Activated T-cell treated with anti-CD3 and anti-CD28 coated beads, Interleukin-2, amount 50 U/mL, for 72 hours (primary cell): Measurements from ENCODE around the gene ACACB. TPM values are rescaled to one million over a fixed set of nuclear protein-coding genes. Genes with fewer than 3 reads are reported as not detected.
A peak's percentile ranks its signal among the peaks of the same experiment; 100 is the strongest.

Experiments used
- ATAC-seq, 2 donors: fragments of 150-1000 bp; cut with Tn5 transposase; replicated peaks in 1 of 2; 2 replicates each; pipeline ENCODE4 v1.10.0; 2021; ENCODE audit warnings: moderate library complexity in 2 of 2, mild to moderate bottlenecking in 1 of 2
- DNase-seq, 2 donors: peaks; one replicate each; pipeline ENCODE4 v3.0.0; 2021 to 2022; ENCODE audit warnings: mixed read lengths in 1 of 2
- H3K27ac Mint-ChIP-seq: one replicate; pipeline ENCODE4 v1.8.0; 2022; ENCODE audit warnings: mild to moderate bottlenecking, moderate library complexity, mixed read lengths
- H3K27me3 Mint-ChIP-seq: one replicate; pipeline ENCODE4 v1.8.0; 2022; ENCODE audit warnings: low read depth, mixed read lengths
- H3K36me3 Mint-ChIP-seq, 2 donors: one replicate each; pipeline ENCODE4 v1.8.0; 2022; ENCODE audit warnings: mixed read lengths in 2 of 2, mild to moderate bottlenecking in 1 of 2; ENCODE audit not compliant: insufficient read depth in 2 of 2
- H3K4me1 Mint-ChIP-seq: one replicate; pipeline ENCODE4 v1.8.0; 2022; ENCODE audit warnings: low read depth, mixed read lengths
- H3K4me3 Mint-ChIP-seq, 2 donors: one replicate each; pipeline ENCODE4 v1.8.0; 2022; ENCODE audit warnings: mild to moderate bottlenecking in 2 of 2, mixed read lengths in 2 of 2, moderate library complexity in 2 of 2
- H3K9me3 Mint-ChIP-seq, 2 donors: one replicate each; pipeline ENCODE4 v1.8.0; 2022; ENCODE audit warnings: mixed read lengths in 2 of 2
- total RNA-seq, 2 donors: library from RNA; stranded (reverse); gene quantifications; one replicate each; pipeline ENCODE4 v1.2.3, GENCODE V29; 2022

The ACACB gene
- total RNA-seq, 2 donors from 2014 or later: 10.2 to 12.2 TPM

- Mint-ChIP-seq H3K27ac (peak within 1 kb of the TSS; percentile 73), H3K27me3 (no peaks in the 10 kb centered on the region), H3K4me3 (peak within 1 kb of the TSS; percentile 92 to 96), H3K4me1 (peaks cover 43% of the 10 kb centered on the region), H3K36me3 (peaks cover 3 to 14% of the 10 kb centered on the region in 2 donors), H3K9me3 (no peaks in the 10 kb centered on the region)
- peak; percentile 96 to 97 for DNase-seq
- ATAC-seq: peak; percentile 89 to 90
Measured at GRCh38 chr12:109097435-109098182, 18.8 kb upstream of the ACACB start, which contains the start of gene UNG. TSS of gene UNG (plus strand) at chr12:109097597. CDS start at chr12:109097680, 83 bp downstream.

- Mint-ChIP-seq H3K27me3 (no peaks in the 10 kb centered on the region), H3K9me3 (no peaks in the 10 kb centered on the region), H3K27ac (peak overlapping the region; percentile 73), H3K4me3 (peak overlapping the region; percentile 92 to 96), H3K4me1 (peaks cover 37% of the 10 kb centered on the region), H3K36me3 (peaks cover 3 to 17% of the 10 kb centered on the region in 2 donors)
- DNase-seq (no peak), ATAC-seq (peak; percentile 24 to 37)
Measured at GRCh38 chr12:109098183-109098604, 18.2 kb upstream of the ACACB start.

GRCh38 chr12:109098651-109099050 lies 17.7 kb upstream of the ACACB start:
- Mint-ChIP-seq H3K27ac (peak overlapping the region; percentile 89), H3K36me3 (peaks cover 3 to 19% of the 10 kb centered on the region in 2 donors), H3K27me3 (no peaks in the 10 kb centered on the region), H3K4me3 (peak overlapping the region; percentile 92 to 96), H3K9me3 (no peaks in the 10 kb centered on the region), H3K4me1 (peaks cover 32% of the 10 kb centered on the region)
- DNase-seq (no peak), ATAC-seq (no peak)

- Mint-ChIP-seq H3K4me3 (peak overlapping the region; percentile 92 to 96), H3K4me1 (peaks cover 24% of the 10 kb centered on the region), H3K27ac (peak overlapping the region; percentile 89), H3K36me3 (peaks cover 3 to 21% of the 10 kb centered on the region in 2 donors), H3K27me3 (no peaks in the 10 kb centered on the region), H3K9me3 (no peaks in the 10 kb centered on the region)
- no peak for DNase-seq
- no peak for ATAC-seq
Measured at GRCh38 chr12:109099431-109100020, 16.9 kb upstream of the ACACB start.

- Mint-ChIP-seq H3K4me1 (peaks cover 23% of the 10 kb centered on the region), H3K27ac (no peak overlapping the region), H3K4me3 (no peak overlapping the region), H3K9me3 (no peaks in the 10 kb centered on the region), H3K27me3 (no peaks in the 10 kb centered on the region), H3K36me3 (peaks cover 7 to 27% of the 10 kb centered on the region in 2 donors)
- ATAC-seq (no peak), DNase-seq (no peak)
Measured at GRCh38 chr12:109100741-109101140, 15.6 kb upstream of the ACACB start.

GRCh38 chr12:109102491-109102890 lies 13.9 kb upstream of the ACACB start:
- ATAC-seq (no peak), DNase-seq (no peak)
- Mint-ChIP-seq H3K4me3 (no peak overlapping the region), H3K4me1 (peaks cover 23% of the 10 kb centered on the region), H3K27ac (no peak overlapping the region), H3K36me3 (peaks cover 8 to 36% of the 10 kb centered on the region in 2 donors), H3K27me3 (no peaks in the 10 kb centered on the region), H3K9me3 (no peaks in the 10 kb centered on the region)

- ATAC-seq (no peak), DNase-seq (no peak)
- Mint-ChIP-seq H3K4me3 (no peak overlapping the region), H3K36me3 (peaks cover 7 to 33% of the 10 kb centered on the region in 2 donors), H3K9me3 (no peaks in the 10 kb centered on the region), H3K27ac (no peak overlapping the region), H3K4me1 (peaks cover 3% of the 10 kb centered on the region), H3K27me3 (no peaks in the 10 kb centered on the region)
Measured at GRCh38 chr12:109105176-109105575, 11.2 kb upstream of the ACACB start.

- Mint-ChIP-seq H3K27ac (no peak overlapping the region), H3K36me3 (peaks cover 5 to 18% of the 10 kb centered on the region in 2 donors)
- no peak for ATAC-seq
Measured at GRCh38 chr12:109109746-109110350, 6.5 kb upstream of the ACACB start.

DNA sequence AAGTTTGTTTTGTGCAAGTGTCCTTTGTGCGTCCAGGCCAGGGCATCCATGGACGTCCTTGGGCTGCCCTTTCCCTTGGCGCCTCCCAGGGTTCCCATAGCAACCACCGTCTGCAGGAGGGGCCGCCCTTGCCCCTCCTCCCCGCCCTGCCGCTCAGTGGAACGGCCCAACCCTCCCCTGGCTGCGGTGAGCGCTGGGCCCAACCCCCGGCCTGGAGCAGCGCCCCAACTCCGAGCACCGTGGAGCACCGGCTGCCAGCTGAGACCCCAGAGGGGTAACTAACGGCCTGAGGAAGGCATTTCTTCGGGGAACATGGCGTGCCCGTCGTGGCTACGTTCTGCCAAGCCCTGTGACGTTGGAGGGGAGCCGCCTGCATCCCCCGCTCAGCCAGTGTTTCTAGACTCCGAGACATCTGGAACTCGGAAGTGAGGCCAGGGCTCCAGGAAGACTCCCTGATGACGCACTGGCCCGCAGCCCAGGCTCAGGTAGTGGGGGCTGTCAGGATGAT lies 5.3 kb upstream of the ACACB start:
- DNase-seq (peak; percentile 49 to 54), ATAC-seq (peak; percentile 85 to 90)
- peaks cover 10% of the 10 kb centered on the region for H3K4me1 Mint-ChIP-seq
- H3K4me3 Mint-ChIP-seq: peak overlapping the region; percentile 76 to 77
- no peaks in the 10 kb centered on the region for H3K27me3 Mint-ChIP-seq
- peaks cover 0 to 9% of the 10 kb centered on the region in 2 donors for H3K36me3 Mint-ChIP-seq
- H3K9me3 Mint-ChIP-seq: no peaks in the 10 kb centered on the region
- H3K27ac Mint-ChIP-seq: no peak overlapping the region

More at GRCh38 chr12:109109746-109110350, 6.5 kb upstream of the ACACB start:
- H3K9me3 Mint-ChIP-seq: no peaks in the 10 kb centered on the region
- no peaks in the 10 kb centered on the region for H3K27me3 Mint-ChIP-seq
- peaks cover 7% of the 10 kb centered on the region for H3K4me1 Mint-ChIP-seq
- H3K4me3 Mint-ChIP-seq: no peak overlapping the region
- DNase-seq: no peak

GRCh38 chr12:109112720-109113465 lies 3.5 kb upstream of the ACACB start:
- no peak overlapping the region for H3K27ac Mint-ChIP-seq
- H3K27me3 Mint-ChIP-seq: no peaks in the 10 kb centered on the region
- H3K4me1 Mint-ChIP-seq: peaks cover 10% of the 10 kb centered on the region
- peaks cover 0 to 1% of the 10 kb centered on the region in 2 donors for H3K36me3 Mint-ChIP-seq
- DNase-seq (no peak), ATAC-seq (no peak)
- H3K9me3 Mint-ChIP-seq: no peaks in the 10 kb centered on the region
- no peak overlapping the region for H3K4me3 Mint-ChIP-seq

- no peak overlapping the region for H3K27ac Mint-ChIP-seq
- H3K4me1 Mint-ChIP-seq: peaks cover 10% of the 10 kb centered on the region
- H3K36me3 Mint-ChIP-seq: no peaks in the 10 kb centered on the region
- no peak for ATAC-seq
- H3K4me3 Mint-ChIP-seq: no peak overlapping the region
- no peak for DNase-seq
- H3K27me3 Mint-ChIP-seq: no peaks in the 10 kb centered on the region
- H3K9me3 Mint-ChIP-seq: no peaks in the 10 kb centered on the region
Measured at GRCh38 chr12:109113661-109114321, 2.6 kb upstream of the ACACB start.

- Mint-ChIP-seq H3K9me3 (no peaks in the 10 kb centered on the region), H3K4me3 (no peak overlapping the region), H3K4me1 (peaks cover 10% of the 10 kb centered on the region), H3K27ac (no peak overlapping the region), H3K36me3 (no peaks in the 10 kb centered on the region), H3K27me3 (no peaks in the 10 kb centered on the region)
- no peak for DNase-seq
- ATAC-seq: no peak
Measured at GRCh38 chr12:109114644-109115043, 1.7 kb upstream of the ACACB start.
